ENCODE measurements around the gene MORF4L1.
"Not testable (repeated sequence)": the region's sequence is repeated elsewhere in the genome, so short reads cannot be mapped to it uniquely, and the experiment has no call there.

Gene MORF4L1

DNA sequence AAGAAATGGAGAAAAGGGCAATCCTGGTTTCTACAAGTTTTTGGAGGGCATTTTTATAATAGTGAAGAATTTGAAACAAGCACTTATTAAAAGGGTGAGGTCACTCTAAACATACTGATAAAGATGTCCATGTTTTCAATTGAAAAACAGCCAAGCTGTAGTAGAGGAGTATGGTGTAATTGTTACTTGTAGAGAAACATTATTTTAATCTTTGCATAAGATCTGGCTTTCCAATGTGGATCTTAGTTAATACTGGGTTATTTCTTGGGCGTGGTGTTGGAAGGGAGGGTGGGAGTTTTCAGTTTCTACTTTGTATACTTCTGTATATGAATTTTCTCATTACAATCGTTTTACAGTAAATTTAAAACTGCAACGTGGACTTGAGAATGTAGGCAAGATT, 22.8 kb downstream of the MORF4L1 start:
- DNase-seq (ENCODE audit: extremely low read depth, low read depth), result no peak
- H3K4me3 ChIP-seq (replicated peaks; ENCODE audit: low read depth, low read length), result no peak overlapping the region
- TF ChIP-seq, protein P1, sequence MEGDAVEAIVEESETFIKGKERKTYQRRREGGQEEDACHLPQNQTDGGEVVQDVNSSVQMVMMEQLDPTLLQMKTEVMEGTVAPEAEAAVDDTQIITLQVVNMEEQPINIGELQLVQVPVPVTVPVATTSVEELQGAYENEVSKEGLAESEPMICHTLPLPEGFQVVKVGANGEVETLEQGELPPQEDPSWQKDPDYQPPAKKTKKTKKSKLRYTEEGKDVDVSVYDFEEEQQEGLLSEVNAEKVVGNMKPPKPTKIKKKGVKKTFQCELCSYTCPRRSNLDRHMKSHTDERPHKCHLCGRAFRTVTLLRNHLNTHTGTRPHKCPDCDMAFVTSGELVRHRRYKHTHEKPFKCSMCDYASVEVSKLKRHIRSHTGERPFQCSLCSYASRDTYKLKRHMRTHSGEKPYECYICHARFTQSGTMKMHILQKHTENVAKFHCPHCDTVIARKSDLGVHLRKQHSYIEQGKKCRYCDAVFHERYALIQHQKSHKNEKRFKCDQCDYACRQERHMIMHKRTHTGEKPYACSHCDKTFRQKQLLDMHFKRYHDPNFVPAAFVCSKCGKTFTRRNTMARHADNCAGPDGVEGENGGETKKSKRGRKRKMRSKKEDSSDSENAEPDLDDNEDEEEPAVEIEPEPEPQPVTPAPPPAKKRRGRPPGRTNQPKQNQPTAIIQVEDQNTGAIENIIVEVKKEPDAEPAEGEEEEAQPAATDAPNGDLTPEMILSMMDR (IDR thresholded peaks at IDR 0.05; ENCODE audit: low read depth, low read length, missing control alignments), result no peak

DNA sequence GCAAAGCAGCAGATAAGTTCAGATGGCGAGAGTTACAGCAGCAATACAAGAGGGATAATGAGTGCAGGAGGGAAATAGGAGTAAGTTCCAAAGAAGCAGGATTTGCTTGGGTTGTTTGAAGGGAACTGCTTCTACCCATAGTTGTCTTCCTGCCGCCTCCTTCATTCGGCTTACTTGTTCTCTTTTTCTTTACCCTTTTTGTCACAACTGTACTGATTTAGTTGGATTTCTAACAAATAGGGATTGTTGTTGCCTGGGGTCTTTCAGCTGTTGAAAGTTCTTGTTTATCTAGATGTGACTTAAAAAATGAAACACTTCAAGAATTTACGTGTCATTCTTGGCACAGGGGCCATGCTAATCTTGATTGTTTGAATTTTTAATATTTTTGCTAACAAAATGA, 25.9 kb downstream of the MORF4L1 start:
- no peak overlapping the region for H3K4me3 ChIP-seq (replicated peaks; ENCODE audit: low read depth, low read length)
- TF ChIP-seq, protein P1 (IDR thresholded peaks at IDR 0.05; ENCODE audit: low read depth, low read length, missing control alignments), result no peak
- DNase-seq (ENCODE audit: extremely low read depth, low read depth), result no peak

DNA sequence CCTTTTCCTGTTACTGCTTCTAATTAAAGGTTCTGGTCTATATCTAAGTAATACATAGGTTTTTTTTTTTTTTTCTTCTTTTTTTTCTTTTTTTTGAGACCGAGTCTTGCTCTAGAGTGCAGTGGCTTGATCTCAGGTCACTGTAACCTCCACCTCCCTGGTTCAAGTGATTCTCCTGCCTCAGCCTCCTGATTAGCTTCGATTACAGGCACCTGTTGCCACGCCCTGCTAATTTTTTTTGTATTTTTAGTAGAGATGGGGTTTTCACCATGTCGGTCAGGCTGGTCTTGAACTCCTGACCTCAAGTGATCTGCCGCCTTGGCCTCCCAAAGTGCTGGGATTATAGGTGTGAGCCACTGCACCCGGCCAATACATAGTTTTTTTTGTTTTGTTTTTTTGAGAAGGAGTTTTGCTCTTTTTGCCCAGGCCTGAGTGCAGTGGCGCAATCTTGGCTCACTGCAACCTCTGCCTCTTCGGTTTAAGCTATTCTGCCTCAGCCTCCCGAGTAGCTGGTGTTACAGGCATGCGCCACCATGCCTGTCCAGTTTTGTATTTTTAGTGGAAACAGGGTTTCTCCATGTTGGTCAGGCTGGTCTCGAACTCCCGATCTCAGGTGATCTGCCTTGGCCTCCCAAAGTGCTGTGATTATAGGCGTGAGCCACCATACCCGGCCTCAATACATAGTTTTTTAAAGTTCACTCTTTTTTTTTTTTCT, 28.3 kb downstream of the MORF4L1 start:
- H3K4me3 ChIP-seq (replicated peaks; ENCODE audit: low read depth, low read length); DNase-seq (ENCODE audit: extremely low read depth, low read depth): not testable (repeated sequence)

DNA sequence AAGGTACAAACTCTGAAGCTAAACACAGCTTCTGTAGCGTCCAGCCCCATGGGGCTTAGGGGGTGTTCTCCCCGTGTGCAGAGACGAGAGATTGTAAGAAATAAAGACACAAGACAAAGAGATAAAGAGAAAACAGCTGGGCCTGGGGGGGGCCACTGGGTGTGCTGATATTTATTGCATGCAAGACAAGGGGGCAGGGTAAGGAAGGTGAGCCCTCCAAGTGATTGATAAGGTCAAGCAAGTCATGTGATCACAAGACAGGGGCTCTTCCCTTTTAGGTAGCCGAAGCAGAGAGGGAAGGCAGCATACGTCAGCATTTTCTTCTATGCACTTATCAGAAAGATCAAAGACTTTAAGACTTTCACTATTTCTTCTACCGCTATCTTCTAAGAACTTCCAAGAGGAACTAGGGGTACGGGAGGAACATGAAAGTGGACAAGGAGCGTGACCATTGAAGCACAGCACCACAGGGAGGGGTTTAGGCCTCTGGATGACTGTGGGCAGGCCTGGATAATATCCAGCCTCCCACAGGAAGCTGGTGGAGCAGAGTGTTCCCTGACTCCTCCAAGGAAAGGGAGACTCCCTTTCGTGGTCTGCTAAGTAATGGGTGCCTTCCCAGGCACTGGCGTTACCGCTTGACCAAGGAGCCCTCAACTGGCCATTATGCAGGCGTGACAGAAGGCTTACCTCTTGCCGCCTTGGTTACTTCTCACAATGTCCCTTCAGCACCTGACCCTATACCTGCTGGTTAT, 29.8 kb downstream of the MORF4L1 start:
- H3K4me3 ChIP-seq (replicated peaks; ENCODE audit: low read depth, low read length); DNase-seq (ENCODE audit: extremely low read depth, low read depth): not testable (repeated sequence)

DNA sequence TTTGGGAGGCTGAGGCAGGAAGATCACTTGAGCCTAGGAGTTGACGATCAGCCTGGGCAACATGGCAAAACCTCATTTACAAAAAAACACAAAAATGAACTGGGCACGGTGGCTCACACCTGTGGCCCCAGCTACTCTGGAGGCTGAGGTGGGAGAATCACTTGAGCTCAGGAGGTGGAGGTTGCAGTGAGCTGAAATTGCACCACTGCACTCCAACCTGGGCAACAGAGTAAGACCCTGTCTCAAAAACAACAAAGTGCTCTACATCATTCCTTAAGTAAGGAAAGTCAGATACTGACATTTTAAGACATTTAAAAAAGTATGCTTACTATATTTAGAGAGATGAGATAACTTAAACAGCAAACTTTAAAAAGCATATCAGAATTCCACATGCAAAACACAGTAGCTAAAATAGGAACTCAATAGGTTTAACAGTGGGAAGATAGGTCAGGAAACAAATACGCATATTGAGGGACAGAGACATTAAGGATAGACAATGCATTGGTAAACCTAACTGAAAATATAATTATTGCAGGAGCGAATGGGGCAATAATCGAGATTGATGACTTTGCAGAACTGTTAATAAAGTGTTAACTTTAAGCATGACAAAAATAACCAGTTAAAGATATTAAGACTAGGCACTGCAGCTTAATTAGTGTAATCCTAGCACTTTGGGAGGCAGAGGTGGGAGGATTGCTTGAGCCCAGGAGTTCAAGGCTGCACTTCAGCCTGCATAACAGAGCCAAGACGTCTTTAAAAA, 32.1 kb downstream of the MORF4L1 start:
- H3K4me3 ChIP-seq (replicated peaks; ENCODE audit: low read depth, low read length), result no peak overlapping the region
- TF ChIP-seq, protein P1 (IDR thresholded peaks at IDR 0.05; ENCODE audit: low read depth, low read length, missing control alignments), result no peak
- no peak for DNase-seq (ENCODE audit: extremely low read depth, low read depth)

DNA sequence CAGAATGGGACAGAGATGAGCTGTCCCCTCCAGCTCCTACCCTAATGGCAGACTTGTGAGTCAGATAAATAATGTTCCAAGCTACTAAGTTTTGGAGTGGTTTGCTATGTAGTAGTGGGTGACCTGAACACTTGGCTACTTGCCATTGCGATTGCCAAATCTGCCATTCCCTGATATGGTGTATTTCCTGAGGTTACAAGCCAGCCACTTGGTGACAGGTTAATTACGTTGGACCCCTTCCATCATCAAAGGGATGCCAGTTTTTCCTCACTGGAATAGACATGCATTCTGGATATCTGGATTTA, 33.6 kb downstream of the MORF4L1 start:
- no peak for DNase-seq (ENCODE audit: extremely low read depth, low read depth)
- TF ChIP-seq, protein P1 (IDR thresholded peaks at IDR 0.05; ENCODE audit: low read depth, low read length, missing control alignments), result no peak
- no peak overlapping the region for H3K4me3 ChIP-seq (replicated peaks; ENCODE audit: low read depth, low read length)

DNA sequence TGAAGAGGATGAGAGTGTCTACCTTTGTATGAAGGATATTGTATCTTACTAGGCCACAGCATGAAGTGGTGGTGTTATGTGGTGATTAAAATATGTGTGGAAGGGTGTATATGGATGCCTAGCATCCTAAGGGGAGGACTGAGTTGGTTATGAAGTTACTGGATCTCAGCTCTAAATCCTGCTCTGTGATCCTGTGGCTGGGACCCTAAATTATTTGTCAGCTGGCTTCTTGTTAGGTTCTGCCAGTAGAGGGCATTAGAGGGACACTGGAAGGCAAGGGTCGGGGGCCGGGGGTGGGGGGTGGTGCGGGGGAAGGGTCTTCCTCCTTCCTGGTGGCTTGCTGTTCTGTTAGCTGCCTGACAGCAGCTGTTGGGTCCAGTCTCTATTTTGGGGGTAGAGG, 34.9 kb downstream of the MORF4L1 start:
- TF ChIP-seq, protein P1 (IDR thresholded peaks at IDR 0.05; ENCODE audit: low read depth, low read length, missing control alignments), result peak; percentile 6
- DNase-seq (ENCODE audit: extremely low read depth, low read depth), result no peak
- H3K4me3 ChIP-seq (replicated peaks; ENCODE audit: low read depth, low read length), result no peak overlapping the region

Data from HFF-Myc (cell line).